ENCODE data around the gene CNTN2.

- TF ChIP-seq, protein P1, sequence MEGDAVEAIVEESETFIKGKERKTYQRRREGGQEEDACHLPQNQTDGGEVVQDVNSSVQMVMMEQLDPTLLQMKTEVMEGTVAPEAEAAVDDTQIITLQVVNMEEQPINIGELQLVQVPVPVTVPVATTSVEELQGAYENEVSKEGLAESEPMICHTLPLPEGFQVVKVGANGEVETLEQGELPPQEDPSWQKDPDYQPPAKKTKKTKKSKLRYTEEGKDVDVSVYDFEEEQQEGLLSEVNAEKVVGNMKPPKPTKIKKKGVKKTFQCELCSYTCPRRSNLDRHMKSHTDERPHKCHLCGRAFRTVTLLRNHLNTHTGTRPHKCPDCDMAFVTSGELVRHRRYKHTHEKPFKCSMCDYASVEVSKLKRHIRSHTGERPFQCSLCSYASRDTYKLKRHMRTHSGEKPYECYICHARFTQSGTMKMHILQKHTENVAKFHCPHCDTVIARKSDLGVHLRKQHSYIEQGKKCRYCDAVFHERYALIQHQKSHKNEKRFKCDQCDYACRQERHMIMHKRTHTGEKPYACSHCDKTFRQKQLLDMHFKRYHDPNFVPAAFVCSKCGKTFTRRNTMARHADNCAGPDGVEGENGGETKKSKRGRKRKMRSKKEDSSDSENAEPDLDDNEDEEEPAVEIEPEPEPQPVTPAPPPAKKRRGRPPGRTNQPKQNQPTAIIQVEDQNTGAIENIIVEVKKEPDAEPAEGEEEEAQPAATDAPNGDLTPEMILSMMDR (IDR thresholded peaks at IDR 0.05 in 8 of 11, conservative IDR thresholded peaks at IDR 0.05 in 3 of 11), result no peak
- no peak for TF ChIP-seq POLR2AphosphoS5 (IDR thresholded peaks at IDR 0.05)
Observed at GRCh38 chr1:205077934-205078311, 34.9 kb downstream of the CNTN2 start.

All from spleen (tissue), 7 donors.